ENCODE measurements around the gene MEPE. TPM values are rescaled to one million over a fixed set of nuclear protein-coding genes. Genes with fewer than 3 reads are reported as not detected.
A peak's percentile ranks its signal among the peaks of the same experiment; 100 is the strongest.

The MEPE gene
- total RNA-seq, 6 experiments from 2014 or later = not detected

GRCh38 chr4:87819281-87819919 lies 13.4 kb upstream of the MEPE start:
- Mint-ChIP-seq H3K4me1 (ENCODE audit: low read depth) (peaks cover 54% of the 10 kb centered on the region), H3K27me3 (ENCODE audit: insufficient read depth) (peaks cover 2% of the 10 kb centered on the region; the same call in 1 of the 2 replicates), H3K36me3 (ENCODE audit: low read depth) (peaks cover 14% of the 10 kb centered on the region), H3K9me3 (peaks cover 3% of the 10 kb centered on the region; the same call in 1 of the 2 replicates), H3K27ac (peak overlapping the region; percentile 98), H3K4me3 (peak overlapping the region; percentile 40; the same call in 1 of the 2 replicates)
- TF ChIP-seq CTCF (IDR thresholded peaks at IDR 0.05) = no peak
- DNase-seq = peak; percentile 83

DNA sequence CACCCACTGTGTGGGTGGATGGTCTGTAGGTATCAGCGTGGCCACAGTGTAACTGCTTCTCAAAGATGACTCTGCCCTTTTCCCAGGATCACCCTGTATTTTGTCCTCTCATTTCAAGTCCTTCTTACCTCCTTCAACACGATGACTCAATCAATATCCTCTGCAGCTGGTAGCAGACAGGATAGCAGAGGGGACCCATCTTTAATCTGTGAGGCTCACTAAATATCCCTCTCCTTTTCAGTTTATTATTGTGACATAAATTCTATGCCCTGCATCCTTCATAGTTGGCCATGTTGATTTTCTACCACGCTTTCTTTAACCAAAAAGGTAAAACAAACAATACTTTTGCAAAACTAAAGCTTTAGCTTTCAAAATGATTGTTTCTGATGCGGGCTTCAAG lies 9.6 kb upstream of the MEPE start:
- TF ChIP-seq CTCF (IDR thresholded peaks at IDR 0.05) = no peak
- no peak overlapping the region; the same call in 1 of the 2 replicates for H3K4me3 Mint-ChIP-seq
- H3K4me1 Mint-ChIP-seq (ENCODE audit: low read depth) = peaks cover 59% of the 10 kb centered on the region
- H3K9me3 Mint-ChIP-seq = no peaks in the 10 kb centered on the region
- peaks cover 2% of the 10 kb centered on the region; the same call in 1 of the 2 replicates for H3K27me3 Mint-ChIP-seq (ENCODE audit: insufficient read depth)
- H3K36me3 Mint-ChIP-seq (ENCODE audit: low read depth) = peaks cover 9% of the 10 kb centered on the region
- peak overlapping the region; percentile 27; the same call in 1 of the 2 replicates for H3K27ac Mint-ChIP-seq
- no peak for DNase-seq

DNA sequence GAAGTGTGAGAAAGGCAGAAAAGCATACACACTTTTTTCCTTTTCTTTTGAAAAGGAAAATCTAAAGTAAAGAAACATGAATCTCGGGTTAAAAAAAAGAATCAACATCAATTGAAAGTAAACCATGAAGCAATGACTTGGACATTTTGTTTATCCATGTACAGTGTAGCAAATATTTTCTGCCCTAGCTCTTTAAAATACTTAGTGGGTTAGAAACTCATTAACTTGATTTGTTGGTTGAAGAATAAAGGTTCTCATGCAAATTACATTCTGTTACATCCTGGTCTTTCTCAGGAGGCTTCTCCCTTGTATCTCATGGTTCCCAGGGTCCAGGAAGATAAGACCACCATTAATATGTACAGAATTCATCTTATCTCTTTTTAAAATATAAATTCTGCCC lies 9.0 kb upstream of the MEPE start:
- no peak for TF ChIP-seq CTCF (IDR thresholded peaks at IDR 0.05)
- H3K27ac Mint-ChIP-seq = peak overlapping the region; percentile 27; the same call in 1 of the 2 replicates
- H3K4me1 Mint-ChIP-seq (ENCODE audit: low read depth) = peaks cover 56% of the 10 kb centered on the region
- peaks cover 9% of the 10 kb centered on the region for H3K36me3 Mint-ChIP-seq (ENCODE audit: low read depth)
- DNase-seq = no peak
- no peak overlapping the region for H3K4me3 Mint-ChIP-seq
- peaks cover 3% of the 10 kb centered on the region; the same call in 1 of the 2 replicates for H3K27me3 Mint-ChIP-seq (ENCODE audit: insufficient read depth)
- no peaks in the 10 kb centered on the region for H3K9me3 Mint-ChIP-seq

DNA sequence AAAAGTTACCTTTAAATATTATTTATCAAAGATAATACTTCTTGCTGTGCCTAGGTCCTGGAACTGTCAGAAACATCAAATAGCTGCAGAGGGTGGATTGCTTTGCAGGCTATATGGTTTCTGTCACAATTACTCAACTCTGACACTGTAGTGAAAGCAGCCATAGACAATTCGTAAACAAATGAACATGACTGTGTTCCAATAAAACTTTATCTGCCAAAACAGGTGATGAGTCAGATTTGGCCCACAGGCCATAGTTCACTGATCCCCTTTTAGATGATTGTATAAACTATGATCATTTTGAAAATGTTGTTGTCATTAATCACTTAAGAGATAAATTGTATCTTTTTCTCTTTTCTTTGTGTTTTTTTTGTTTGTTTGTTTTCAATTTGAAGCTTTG lies 8.4 kb upstream of the MEPE start:
- peaks cover 50% of the 10 kb centered on the region for H3K4me1 Mint-ChIP-seq (ENCODE audit: low read depth)
- H3K36me3 Mint-ChIP-seq (ENCODE audit: low read depth) = peaks cover 4% of the 10 kb centered on the region; the same call in 1 of the 2 replicates
- H3K27me3 Mint-ChIP-seq (ENCODE audit: insufficient read depth) = peaks cover 3% of the 10 kb centered on the region; the same call in 1 of the 2 replicates
- no peak overlapping the region for H3K27ac Mint-ChIP-seq
- H3K4me3 Mint-ChIP-seq = no peak overlapping the region
- DNase-seq = no peak
- no peak for TF ChIP-seq CTCF (IDR thresholded peaks at IDR 0.05)
- H3K9me3 Mint-ChIP-seq = no peaks in the 10 kb centered on the region

DNA sequence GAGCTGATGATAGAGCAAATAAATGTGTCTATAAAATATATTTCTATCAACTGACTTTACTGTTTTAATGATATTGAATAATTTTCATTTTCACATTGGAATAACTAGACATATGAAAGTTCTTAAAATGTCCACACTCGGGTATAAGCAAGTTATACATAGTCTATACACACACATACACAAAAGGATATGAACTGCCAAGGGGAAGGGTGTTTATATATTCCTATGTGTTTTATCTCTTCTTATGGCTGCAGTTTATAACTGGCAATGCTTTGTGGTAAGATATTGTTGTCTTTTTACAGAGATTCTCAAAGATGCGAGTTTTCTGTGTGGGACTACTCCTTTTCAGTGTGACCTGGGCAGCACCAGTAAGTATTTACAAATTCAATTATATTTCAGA lies 1.6 kb downstream of the MEPE start:
- H3K4me1 Mint-ChIP-seq (ENCODE audit: low read depth) = peaks cover 15% of the 10 kb centered on the region
- H3K27ac Mint-ChIP-seq = no peak overlapping the region
- no peaks in the 10 kb centered on the region for H3K27me3 Mint-ChIP-seq (ENCODE audit: insufficient read depth)
- no peaks in the 10 kb centered on the region for H3K36me3 Mint-ChIP-seq (ENCODE audit: low read depth)
- H3K4me3 Mint-ChIP-seq = no peak overlapping the region
- H3K9me3 Mint-ChIP-seq = no peaks in the 10 kb centered on the region
- DNase-seq = no peak
- TF ChIP-seq CTCF (IDR thresholded peaks at IDR 0.05) = no peak
